ENCODE results near the gene TTLL11. TPM values are rescaled to one million over a fixed set of nuclear protein-coding genes. Genes with fewer than 3 reads are reported as not detected.

TTLL11 gene
- polyA plus RNA-seq, 1 donor = 30.4 TPM

DNA sequence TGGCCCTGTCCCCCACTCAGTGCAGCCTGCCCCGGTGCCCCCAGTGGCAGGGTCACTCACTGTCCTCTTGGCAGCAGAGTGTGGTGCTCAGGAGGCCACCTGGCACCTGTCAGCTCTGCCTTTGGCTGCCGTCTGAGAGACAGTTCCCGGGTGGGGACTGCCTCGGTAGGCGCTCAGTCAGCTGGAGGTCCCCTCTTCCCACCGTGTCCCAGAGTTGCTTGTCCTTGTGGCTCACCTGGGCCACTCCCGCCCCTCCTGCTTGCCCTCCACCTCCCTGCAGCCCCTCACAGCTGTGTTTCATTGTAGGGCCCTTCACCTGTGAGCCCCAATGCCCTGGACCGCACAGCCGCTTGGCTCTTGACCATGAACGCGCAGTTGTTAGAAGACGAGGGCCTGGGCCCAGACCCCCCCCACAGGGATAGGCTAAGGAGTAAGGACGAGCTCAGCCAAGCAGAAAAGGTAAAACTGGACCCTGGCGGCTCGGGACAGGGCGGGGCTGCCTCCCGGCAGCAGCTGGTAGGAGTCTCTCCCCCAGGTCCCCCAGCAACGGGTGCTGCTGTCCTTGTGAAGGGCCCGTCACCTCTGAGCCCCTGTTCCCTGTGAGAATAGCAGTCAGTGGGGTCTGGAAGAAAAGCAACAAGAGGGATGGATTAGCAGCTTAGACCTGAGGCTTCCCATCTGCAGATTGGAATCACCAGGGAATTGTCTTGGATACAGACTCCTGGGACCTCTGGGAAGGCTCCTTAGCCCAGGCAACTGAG is 319.0 kb downstream of the TTLL11 start:
- no peak for DNase-seq (ENCODE audit: low read depth)

DNA sequence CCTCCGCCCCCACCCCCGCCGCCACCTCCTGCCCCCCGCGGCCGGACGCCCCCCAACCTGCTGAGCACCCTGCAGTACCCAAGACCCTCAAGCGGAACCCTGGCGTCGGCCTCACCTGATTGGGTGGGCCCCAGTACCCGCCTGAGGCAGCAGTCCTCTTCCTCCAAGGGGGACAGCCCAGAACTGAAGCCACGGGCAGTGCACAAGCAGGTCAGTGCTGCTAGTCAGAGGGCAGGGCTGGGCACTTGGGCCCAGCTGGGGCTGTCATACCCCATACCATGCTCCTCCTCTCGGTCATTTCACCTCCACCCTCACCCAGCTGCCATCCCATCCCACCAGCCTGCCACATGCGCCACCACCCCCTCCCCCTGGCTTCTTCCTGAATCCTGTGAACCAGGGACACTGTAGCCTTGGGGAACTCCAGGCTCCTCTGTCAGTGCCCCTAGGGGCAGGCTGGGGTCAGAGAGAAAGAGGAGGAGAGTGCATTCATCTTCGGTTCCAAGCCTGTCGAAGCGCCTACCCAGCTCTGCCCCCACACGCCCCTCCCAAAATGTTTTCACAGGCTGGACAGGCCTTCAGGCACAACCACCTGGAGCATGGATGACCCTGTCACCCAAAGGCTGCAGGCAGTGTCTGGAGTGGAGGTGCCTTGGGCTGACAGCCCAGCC is 319.7 kb downstream of the TTLL11 start:
- DNase-seq (ENCODE audit: low read depth) = no peak

DNA sequence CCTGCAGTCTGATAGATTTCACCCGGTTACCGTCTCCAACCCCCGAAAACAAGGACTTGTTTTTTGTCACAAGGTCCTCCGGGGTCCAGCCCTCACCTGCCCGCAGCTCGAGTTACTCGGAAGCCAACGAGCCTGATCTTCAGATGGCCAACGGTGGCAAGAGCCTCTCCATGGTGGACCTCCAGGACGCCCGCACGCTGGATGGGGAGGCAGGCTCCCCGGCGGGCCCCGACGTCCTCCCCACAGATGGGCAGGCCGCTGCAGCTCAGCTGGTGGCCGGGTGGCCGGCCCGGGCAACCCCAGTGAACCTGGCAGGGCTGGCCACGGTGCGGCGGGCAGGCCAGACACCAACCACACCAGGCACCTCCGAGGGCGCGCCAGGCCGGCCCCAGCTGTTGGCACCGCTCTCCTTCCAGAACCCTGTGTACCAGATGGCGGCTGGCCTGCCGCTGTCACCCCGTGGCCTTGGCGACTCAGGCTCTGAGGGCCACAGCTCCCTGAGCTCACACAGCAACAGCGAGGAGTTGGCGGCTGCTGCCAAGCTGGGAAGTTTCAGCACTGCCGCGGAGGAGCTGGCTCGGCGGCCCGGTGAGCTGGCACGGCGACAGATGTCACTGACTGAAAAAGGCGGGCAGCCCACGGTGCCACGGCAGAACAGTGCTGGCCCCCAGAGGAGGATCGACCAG is 320.4 kb downstream of the TTLL11 start:
- DNase-seq (ENCODE audit: low read depth) = no peak

Other genes with a start within 250 kb of the TTLL11 start
- gene NDUFA8, start 66.5 kb upstream of the TTLL11 start, polyA plus RNA-seq (ENCODE audit: insufficient read length) = 57.4 TPM
- gene MORN5, start 66.6 kb upstream of the TTLL11 start, polyA plus RNA-seq (ENCODE audit: insufficient read length) = not detected
- 5.1 TPM for gene LHX6, start 135.6 kb upstream of the TTLL11 start, polyA plus RNA-seq (ENCODE audit: insufficient read length)
- 29.9 TPM for gene RBM18, start 171.5 kb upstream of the TTLL11 start, polyA plus RNA-seq (ENCODE audit: insufficient read length)
- 29.1 TPM for gene MRRF, start 171.6 kb upstream of the TTLL11 start, polyA plus RNA-seq (ENCODE audit: insufficient read length)

Measured in forelimb muscle (tissue), 1 donor.